Activated CD4-positive, alpha-beta T cell treated with anti-CD3 and anti-CD28 coated beads, Interleukin-2, amount 10 ng/mL, durations not matched to agents 24 days and 14 days (primary cell): Measurements from ENCODE around the gene LOC128125822.

Source experiments
- DNase-seq: peaks from one replicate; pipeline ENCODE4 v3.0.0; 2022
- H3K27ac Mint-ChIP-seq: one replicate; pipeline ENCODE4 v1.8.0; 2022; ENCODE audit warnings: mild to moderate bottlenecking, mixed read lengths
- H3K27me3 Mint-ChIP-seq: one replicate; pipeline ENCODE4 v1.8.0; 2022; ENCODE audit warnings: mixed read lengths
- H3K36me3 Mint-ChIP-seq: one replicate; pipeline ENCODE4 v1.8.0; 2022; ENCODE audit warnings: low read depth, mild to moderate bottlenecking, mixed read lengths
- H3K4me1 Mint-ChIP-seq: one replicate; pipeline ENCODE4 v1.8.0; 2021; ENCODE audit warnings: mixed read lengths
- H3K4me3 Mint-ChIP-seq: one replicate; pipeline ENCODE4 v1.8.0; 2022; ENCODE audit warnings: mild to moderate bottlenecking, moderate library complexity, mixed read lengths
- H3K9me3 Mint-ChIP-seq: one replicate; pipeline ENCODE4 v1.8.0; 2021; ENCODE audit warnings: mixed read lengths
- intact Hi-C: fragments of 100-400 bp; cut with micrococcal nuclease; formaldehyde crosslinking; loops from one replicate; pipeline ENCODE4 v1.15.1; 2023

The LOC128125822 gene

GRCh38 chr6:63565727-63566596 is 6.3 kb upstream of the LOC128125822 start:
- H3K4me1 Mint-ChIP-seq = peaks cover 8% of the 10 kb centered on the region
- H3K27ac Mint-ChIP-seq = no peak overlapping the region
- no peaks in the 10 kb centered on the region for H3K9me3 Mint-ChIP-seq
- no peak overlapping the region for H3K4me3 Mint-ChIP-seq
- H3K27me3 Mint-ChIP-seq = peaks cover 8% of the 10 kb centered on the region
- H3K36me3 Mint-ChIP-seq = no peaks in the 10 kb centered on the region
- no peak for DNase-seq
- intact Hi-C loops = no loop called here

DNA sequence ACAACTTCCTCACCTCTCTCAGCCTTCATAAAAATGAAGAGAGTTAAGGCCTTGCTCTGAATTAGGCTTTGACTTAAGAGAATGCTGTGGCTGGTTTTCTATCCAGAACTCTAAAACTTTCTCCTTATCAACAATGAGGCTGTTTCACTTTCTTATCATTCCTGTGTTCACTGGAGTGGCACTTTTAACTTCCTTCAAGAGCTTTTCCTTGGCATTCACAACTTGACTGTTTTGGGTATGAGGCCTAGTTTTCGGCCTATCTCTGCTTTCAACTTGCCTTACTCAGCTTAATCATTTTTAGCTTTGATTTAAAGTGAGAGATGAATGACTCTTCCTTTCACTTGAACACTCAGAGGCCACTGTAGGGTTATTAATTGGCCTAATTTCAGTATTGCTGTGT is 4.3 kb upstream of the LOC128125822 start:
- DNase-seq = no peak
- Mint-ChIP-seq H3K4me1 (peaks cover 14% of the 10 kb centered on the region), H3K27ac (no peak overlapping the region), H3K4me3 (no peak overlapping the region), H3K9me3 (no peaks in the 10 kb centered on the region), H3K36me3 (no peaks in the 10 kb centered on the region), H3K27me3 (peaks cover 8% of the 10 kb centered on the region)
- intact Hi-C loops = no loop called here

GRCh38 chr6:63571361-63572043 is 778 bp upstream of the LOC128125822 start:
- Mint-ChIP-seq H3K27ac (peak overlapping the region; percentile 96), H3K4me3 (peak overlapping the region; percentile 94), H3K36me3 (peaks cover 14% of the 10 kb centered on the region), H3K9me3 (peaks cover 5% of the 10 kb centered on the region), H3K4me1 (peaks cover 21% of the 10 kb centered on the region), H3K27me3 (peaks cover 4% of the 10 kb centered on the region)
- DNase-seq = no peak
- intact Hi-C loops = loop anchor here (1.0 to 2.0 kb wide), 3 partner anchors 27 to 64 kb away; partner anchors contain the start of gene PHF3

- H3K36me3 Mint-ChIP-seq = peaks cover 25% of the 10 kb centered on the region
- no peaks in the 10 kb centered on the region for H3K27me3 Mint-ChIP-seq
- peaks cover 27% of the 10 kb centered on the region for H3K4me1 Mint-ChIP-seq
- peaks cover 5% of the 10 kb centered on the region for H3K9me3 Mint-ChIP-seq
- peak overlapping the region; percentile 98 for H3K4me3 Mint-ChIP-seq
- H3K27ac Mint-ChIP-seq = peak overlapping the region; percentile 96
- DNase-seq = no peak
- intact Hi-C loops = loop anchor here (1.0 kb wide), 2 partner anchors 26 to 63 kb away; partner anchors contain the start of gene PHF3
These were observed 431 bp downstream of the LOC128125822 start for GRCh38 chr6:63572747-63573075.

DNA sequence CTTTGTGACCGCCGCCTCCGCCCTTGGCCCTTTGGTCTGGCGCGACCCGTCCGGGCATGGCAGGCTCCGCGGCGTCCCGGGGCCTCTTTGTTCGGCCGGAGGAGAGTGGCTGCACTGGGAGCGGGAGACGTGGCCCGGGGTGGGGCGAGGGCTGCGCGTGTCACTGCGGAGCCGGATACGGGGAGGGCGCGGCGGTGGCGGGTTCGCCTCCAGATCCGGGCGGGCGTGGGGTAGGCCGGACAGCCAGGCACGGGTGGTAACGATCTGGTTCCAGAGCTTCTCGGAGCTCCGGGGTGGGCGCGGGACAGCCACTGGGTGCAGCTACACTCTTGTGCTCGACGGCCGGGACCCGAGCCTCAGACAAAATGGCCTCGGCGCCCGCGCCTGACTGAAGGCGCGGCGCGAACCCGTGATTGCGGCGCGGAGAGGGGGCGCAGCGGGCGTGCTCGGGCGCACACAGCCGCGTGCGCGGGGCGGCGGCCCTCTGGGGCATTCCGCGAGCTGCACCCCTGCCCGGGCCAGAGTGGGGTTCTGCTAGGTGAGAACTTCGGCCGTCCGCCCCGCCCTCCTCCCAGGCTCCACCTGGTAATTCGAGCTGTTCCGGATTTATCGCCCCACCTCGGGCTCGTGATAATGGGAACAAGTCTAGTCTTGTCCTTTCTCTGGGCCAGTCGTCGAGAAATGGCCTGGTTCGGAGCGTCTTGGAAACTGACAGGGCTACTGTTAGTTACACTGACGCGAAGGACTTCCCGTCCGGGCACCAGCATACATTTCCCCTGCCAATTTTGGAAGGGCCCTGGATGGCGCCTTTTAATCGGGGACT is 1.0 kb downstream of the LOC128125822 start:
- H3K4me1 Mint-ChIP-seq = peaks cover 27% of the 10 kb centered on the region
- H3K4me3 Mint-ChIP-seq = peak overlapping the region; percentile 98
- peak; percentile 92 for DNase-seq
- H3K27me3 Mint-ChIP-seq = no peaks in the 10 kb centered on the region
- H3K36me3 Mint-ChIP-seq = peaks cover 27% of the 10 kb centered on the region
- peak overlapping the region; percentile 90 for H3K27ac Mint-ChIP-seq
- intact Hi-C loops = no loop called here
- H3K9me3 Mint-ChIP-seq = peaks cover 5% of the 10 kb centered on the region

DNA sequence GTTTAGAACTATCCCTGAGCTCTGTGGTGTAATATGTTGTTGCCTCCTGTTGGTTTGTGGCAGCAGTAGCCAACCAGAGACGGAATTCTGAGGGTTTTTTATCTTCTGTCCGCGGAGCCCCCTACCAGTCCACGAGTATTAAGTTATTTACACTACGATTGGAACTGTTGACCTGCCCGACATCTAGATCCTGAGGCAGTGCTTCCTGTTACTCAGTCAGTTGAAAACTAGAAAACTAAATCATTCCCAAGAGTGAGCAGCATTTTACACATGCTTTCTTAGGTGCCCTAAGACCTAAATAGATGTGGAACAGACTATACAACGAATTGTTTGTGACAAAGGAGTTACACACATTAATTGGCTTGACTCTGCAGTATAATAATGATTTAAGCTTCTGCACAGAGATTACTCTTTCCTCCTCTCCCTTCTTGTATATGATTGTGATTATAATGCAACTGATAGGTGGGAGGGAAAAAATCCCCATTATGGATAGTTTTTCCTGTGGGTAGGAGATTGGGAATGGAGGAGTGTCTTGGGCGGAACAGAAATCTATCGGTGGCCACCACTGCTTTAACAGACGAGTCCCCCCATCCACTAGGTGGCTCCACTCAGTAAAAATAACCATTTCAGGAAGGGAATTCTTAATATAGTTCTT is 1.7 kb downstream of the LOC128125822 start:
- Mint-ChIP-seq H3K27ac (peak overlapping the region; percentile 90), H3K9me3 (peaks cover 5% of the 10 kb centered on the region), H3K4me1 (peaks cover 27% of the 10 kb centered on the region), H3K36me3 (peaks cover 29% of the 10 kb centered on the region), H3K4me3 (peak overlapping the region; percentile 98), H3K27me3 (no peaks in the 10 kb centered on the region)
- intact Hi-C loops = loop anchor here (1.0 kb wide), 2 partner anchors 190 to 222 kb away; no protein-coding TSS in a partner anchor
- DNase-seq = peak; percentile 84

DNA sequence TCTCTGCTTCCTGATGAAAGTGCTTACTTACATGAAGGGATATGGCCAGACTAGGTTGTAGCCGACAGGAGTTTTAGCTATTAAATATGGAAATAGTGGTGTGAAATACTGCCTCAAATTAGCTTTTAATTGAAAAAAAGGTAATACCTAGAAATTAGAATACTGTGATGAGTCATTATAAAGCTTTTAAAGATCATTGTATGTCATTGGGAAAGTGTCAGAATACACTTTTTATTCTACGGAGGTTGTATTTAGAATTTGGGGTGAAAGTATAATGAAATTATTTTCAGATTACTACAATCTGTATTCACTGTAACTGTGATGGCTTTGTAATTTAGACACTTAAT is 2.2 kb downstream of the LOC128125822 start:
- H3K36me3 Mint-ChIP-seq = peaks cover 29% of the 10 kb centered on the region
- H3K27ac Mint-ChIP-seq = peak overlapping the region; percentile 90
- peaks cover 5% of the 10 kb centered on the region for H3K9me3 Mint-ChIP-seq
- peaks cover 27% of the 10 kb centered on the region for H3K4me1 Mint-ChIP-seq
- H3K27me3 Mint-ChIP-seq = no peaks in the 10 kb centered on the region
- intact Hi-C loops = loop anchor here (1.0 kb wide), 2 partner anchors 190 to 222 kb away; no protein-coding TSS in a partner anchor
- H3K4me3 Mint-ChIP-seq = peak overlapping the region; percentile 98
- DNase-seq = no peak

- H3K36me3 Mint-ChIP-seq = peaks cover 45% of the 10 kb centered on the region
- peak overlapping the region; percentile 17 for H3K4me3 Mint-ChIP-seq
- no peak for DNase-seq
- H3K27me3 Mint-ChIP-seq = no peaks in the 10 kb centered on the region
- H3K9me3 Mint-ChIP-seq = peaks cover 5% of the 10 kb centered on the region
- H3K27ac Mint-ChIP-seq = no peak overlapping the region
- intact Hi-C loops = no loop called here
- peaks cover 25% of the 10 kb centered on the region for H3K4me1 Mint-ChIP-seq
These were observed 4.0 kb downstream of the LOC128125822 start for GRCh38 chr6:63576147-63576772.

GRCh38 chr6:63576985-63577712 is 4.9 kb downstream of the LOC128125822 start:
- DNase-seq = no peak
- Mint-ChIP-seq H3K36me3 (peaks cover 48% of the 10 kb centered on the region), H3K27me3 (no peaks in the 10 kb centered on the region), H3K4me1 (peaks cover 19% of the 10 kb centered on the region), H3K4me3 (no peak overlapping the region), H3K9me3 (peaks cover 5% of the 10 kb centered on the region), H3K27ac (no peak overlapping the region)
- intact Hi-C loops = no loop called here

DNA sequence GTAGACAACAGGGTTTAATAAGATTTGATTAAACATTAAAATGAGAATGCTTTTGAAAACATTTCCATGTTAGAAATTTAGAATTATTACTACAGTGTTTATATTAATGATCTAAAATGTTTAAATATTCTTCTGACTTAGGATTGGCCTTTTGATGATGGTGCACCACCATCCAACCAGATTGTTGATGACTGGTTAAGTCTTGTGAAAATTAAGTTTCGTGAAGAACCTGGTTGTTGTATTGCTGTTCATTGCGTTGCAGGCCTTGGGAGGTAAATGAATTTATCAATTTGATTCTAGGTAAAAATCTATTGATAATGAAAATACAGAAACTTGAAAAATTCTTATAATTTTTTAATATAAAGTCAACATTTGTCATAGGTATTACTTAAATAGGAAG is 6.5 kb downstream of the LOC128125822 start:
- Mint-ChIP-seq H3K4me3 (no peak overlapping the region), H3K27me3 (no peaks in the 10 kb centered on the region), H3K4me1 (peaks cover 19% of the 10 kb centered on the region), H3K9me3 (peaks cover 5% of the 10 kb centered on the region), H3K27ac (no peak overlapping the region), H3K36me3 (peaks cover 54% of the 10 kb centered on the region)
- intact Hi-C loops = no loop called here
- no peak for DNase-seq

- H3K4me1 Mint-ChIP-seq = peaks cover 10% of the 10 kb centered on the region
- no peak overlapping the region for H3K27ac Mint-ChIP-seq
- H3K27me3 Mint-ChIP-seq = no peaks in the 10 kb centered on the region
- intact Hi-C loops = no loop called here
- H3K4me3 Mint-ChIP-seq = no peak overlapping the region
- no peaks in the 10 kb centered on the region for H3K9me3 Mint-ChIP-seq
- H3K36me3 Mint-ChIP-seq = peaks cover 49% of the 10 kb centered on the region
- DNase-seq = no peak
These were observed 7.8 kb downstream of the LOC128125822 start for GRCh38 chr6:63579937-63580703.

- Mint-ChIP-seq H3K4me3 (no peak overlapping the region), H3K9me3 (no peaks in the 10 kb centered on the region), H3K4me1 (peaks cover 10% of the 10 kb centered on the region), H3K27ac (no peak overlapping the region), H3K27me3 (no peaks in the 10 kb centered on the region), H3K36me3 (peaks cover 49% of the 10 kb centered on the region)
- no peak for DNase-seq
- intact Hi-C loops = no loop called here
These were observed 8.4 kb downstream of the LOC128125822 start for GRCh38 chr6:63580704-63580961.
